ENCODE results near the gene TXNRD1.
"Not testable (repeated sequence)": the region's sequence is repeated elsewhere in the genome, so short reads cannot be mapped to it uniquely, and the experiment has no call there.

The TXNRD1 gene

GRCh38 chr12:104237930-104238329 is 22.4 kb downstream of the TXNRD1 start:
- no peak for DNase-seq (ENCODE audit: low read depth in 2 of 2)

- DNase-seq (ENCODE audit: low read depth in 2 of 2), result no peak
Measured at GRCh38 chr12:104242546-104243206, 27.1 kb downstream of the TXNRD1 start.

GRCh38 chr12:104243551-104243950 is 28.0 kb downstream of the TXNRD1 start:
- DNase-seq (ENCODE audit: low read depth in 2 of 2), result no peak

- DNase-seq (ENCODE audit: low read depth in 2 of 2), result no peak
Measured at GRCh38 chr12:104243971-104244370, 28.4 kb downstream of the TXNRD1 start.

- DNase-seq (ENCODE audit: low read depth in 2 of 2), result no peak
Measured at GRCh38 chr12:104247698-104248097, 32.1 kb downstream of the TXNRD1 start.

GRCh38 chr12:104248444-104248843 is 32.9 kb downstream of the TXNRD1 start:
- no peak for DNase-seq (ENCODE audit: low read depth in 2 of 2)

GRCh38 chr12:104249017-104249416 is 33.4 kb downstream of the TXNRD1 start:
- no peak for DNase-seq (ENCODE audit: low read depth in 2 of 2)

GRCh38 chr12:104249898-104250297 is 34.3 kb downstream of the TXNRD1 start:
- no peak for DNase-seq (ENCODE audit: low read depth in 2 of 2)

GRCh38 chr12:104250366-104251125 is 35.0 kb downstream of the TXNRD1 start:
- no peak for DNase-seq (ENCODE audit: low read depth in 2 of 2)

- no peak for DNase-seq (ENCODE audit: low read depth in 2 of 2)
Measured at GRCh38 chr12:104257913-104258472, 42.4 kb downstream of the TXNRD1 start.

GRCh38 chr12:104258476-104259067 is 43.0 kb downstream of the TXNRD1 start:
- no peak for DNase-seq (ENCODE audit: low read depth in 2 of 2)

- no peak for DNase-seq (ENCODE audit: low read depth in 2 of 2)
Measured at GRCh38 chr12:104263026-104263425, 47.4 kb downstream of the TXNRD1 start.

- no peak for DNase-seq (ENCODE audit: low read depth in 2 of 2)
Measured at GRCh38 chr12:104263580-104264358, 48.2 kb downstream of the TXNRD1 start.

- not testable (repeated sequence) for DNase-seq (ENCODE audit: low read depth in 2 of 2)
Measured at GRCh38 chr12:104265436-104265835, 49.9 kb downstream of the TXNRD1 start.

- no peak for DNase-seq (ENCODE audit: low read depth in 2 of 2)
Measured at GRCh38 chr12:104272938-104273337, 57.4 kb downstream of the TXNRD1 start.

- DNase-seq (ENCODE audit: low read depth in 2 of 2), result no peak
Measured at GRCh38 chr12:104273503-104273902, 57.9 kb downstream of the TXNRD1 start.

- no peak for DNase-seq (ENCODE audit: low read depth in 2 of 2)
Measured at GRCh38 chr12:104274811-104275210, 59.2 kb downstream of the TXNRD1 start.

- DNase-seq (ENCODE audit: low read depth in 2 of 2), result no peak
Measured at GRCh38 chr12:104275689-104276088, 60.1 kb downstream of the TXNRD1 start.

GRCh38 chr12:104276273-104277131 is 60.9 kb downstream of the TXNRD1 start:
- DNase-seq (ENCODE audit: low read depth in 2 of 2), result no peak

- no peak for DNase-seq (ENCODE audit: low read depth in 2 of 2)
Measured at GRCh38 chr12:104279164-104279563, 63.6 kb downstream of the TXNRD1 start.

GRCh38 chr12:104280111-104280510 is 64.5 kb downstream of the TXNRD1 start:
- no peak for DNase-seq (ENCODE audit: low read depth in 2 of 2)

All from stimulated activated CD4-positive, alpha-beta T cell treated with anti-CD3 and anti-CD28 coated beads, Interleukin-4, amount 100 ng/mL, for 48 hours (primary cell).